ES-I3 (cell line): ENCODE data around the gene P2RX4.
"Not testable (repeated sequence)": the region's sequence is repeated elsewhere in the genome, so short reads cannot be mapped to it uniquely, and the experiment has no call there.

Experiments used
- H3K36me3 ChIP-seq: 2 replicates; pipeline ENCODE4 v1.6.1; 2013; ENCODE audit warnings: mild to moderate bottlenecking, low read length, control low read depth, moderate library complexity; ENCODE audit not compliant: insufficient read depth
- H3K4me1 ChIP-seq: 2 replicates; pipeline ENCODE4 v1.6.1; 2013; ENCODE audit warnings: mild to moderate bottlenecking, control low read depth, low read length; ENCODE audit not compliant: insufficient read depth
- H3K9ac ChIP-seq: 2 replicates; pipeline ENCODE4 v1.6.1; 2013; ENCODE audit warnings: low read depth, mild to moderate bottlenecking, low read length, moderate library complexity
- H3K9me3 ChIP-seq: 2 replicates; pipeline ENCODE4 v1.6.1; 2013; ENCODE audit warnings: mild to moderate bottlenecking, low read length, moderate library complexity; ENCODE audit not compliant: control insufficient read depth, insufficient read depth

P2RX4 gene

GRCh38 chr12:121181181-121181580 is 28.7 kb upstream of the P2RX4 start:
- H3K9me3 ChIP-seq = no peaks in the 10 kb centered on the region
- H3K9ac ChIP-seq = no peak overlapping the region
- H3K36me3 ChIP-seq = no peaks in the 10 kb centered on the region
- H3K4me1 ChIP-seq = peaks cover 8% of the 10 kb centered on the region; the same call in 1 of the 2 replicates

GRCh38 chr12:121182222-121182893 is 27.6 kb upstream of the P2RX4 start:
- H3K36me3 ChIP-seq = no peaks in the 10 kb centered on the region
- H3K4me1 ChIP-seq = 0 out of 2 replicates have a peak, but pooled peaks cover 3% of the 10 kb centered on the region
- H3K9me3 ChIP-seq = no peaks in the 10 kb centered on the region
- H3K9ac ChIP-seq = no peak overlapping the region

- Histone ChIP-seq H3K4me1 (0 out of 2 replicates have a peak, but pooled peaks cover 3% of the 10 kb centered on the region), H3K36me3 (no peaks in the 10 kb centered on the region), H3K9ac (no peak overlapping the region), H3K9me3 (no peaks in the 10 kb centered on the region)
Observed at GRCh38 chr12:121184425-121184824, 25.5 kb upstream of the P2RX4 start.

- H3K9ac ChIP-seq = no peak overlapping the region
- H3K9me3 ChIP-seq = no peaks in the 10 kb centered on the region
- 0 out of 2 replicates have a peak, but pooled peaks cover 3% of the 10 kb centered on the region for H3K4me1 ChIP-seq
- no peaks in the 10 kb centered on the region for H3K36me3 ChIP-seq
Observed at GRCh38 chr12:121184984-121185889, 24.7 kb upstream of the P2RX4 start.

- Histone ChIP-seq H3K9me3 (no peaks in the 10 kb centered on the region), H3K9ac (no peak overlapping the region), H3K36me3 (no peaks in the 10 kb centered on the region), H3K4me1 (0 out of 2 replicates have a peak, but pooled peaks cover 3% of the 10 kb centered on the region)
Observed at GRCh38 chr12:121186826-121187225, 23.1 kb upstream of the P2RX4 start.

GRCh38 chr12:121187501-121187900 is 22.4 kb upstream of the P2RX4 start:
- H3K9ac ChIP-seq = no peak overlapping the region
- no peaks in the 10 kb centered on the region for H3K36me3 ChIP-seq

GRCh38 chr12:121188227-121188626 is 21.7 kb upstream of the P2RX4 start:
- Histone ChIP-seq H3K36me3 (no peaks in the 10 kb centered on the region), H3K4me1 (0 out of 2 replicates have a peak, but pooled peaks cover 3% of the 10 kb centered on the region), H3K9ac (no peak overlapping the region), H3K9me3 (no peaks in the 10 kb centered on the region)

More at GRCh38 chr12:121187501-121187900, 22.4 kb upstream of the P2RX4 start:
- Histone ChIP-seq H3K9me3 (no peaks in the 10 kb centered on the region), H3K4me1 (0 out of 2 replicates have a peak, but pooled peaks cover 3% of the 10 kb centered on the region)

GRCh38 chr12:121189131-121189530 is 20.8 kb upstream of the P2RX4 start:
- no peak overlapping the region for H3K9ac ChIP-seq
- H3K36me3 ChIP-seq = no peaks in the 10 kb centered on the region
- H3K9me3 ChIP-seq = no peaks in the 10 kb centered on the region
- H3K4me1 ChIP-seq = 0 out of 2 replicates have a peak, but pooled peaks cover 1% of the 10 kb centered on the region

- H3K9ac ChIP-seq = no peak overlapping the region
- no peaks in the 10 kb centered on the region for H3K4me1 ChIP-seq
- H3K9me3 ChIP-seq = no peaks in the 10 kb centered on the region
- no peaks in the 10 kb centered on the region for H3K36me3 ChIP-seq
Observed at GRCh38 chr12:121189619-121190155, 20.2 kb upstream of the P2RX4 start.

- no peaks in the 10 kb centered on the region for H3K36me3 ChIP-seq
- no peak overlapping the region for H3K9ac ChIP-seq
- H3K4me1 ChIP-seq = no peaks in the 10 kb centered on the region
- H3K9me3 ChIP-seq = no peaks in the 10 kb centered on the region
Observed at GRCh38 chr12:121190523-121191031, 19.4 kb upstream of the P2RX4 start.

GRCh38 chr12:121191151-121191550 is 18.8 kb upstream of the P2RX4 start:
- no peaks in the 10 kb centered on the region for H3K4me1 ChIP-seq
- H3K36me3 ChIP-seq = no peaks in the 10 kb centered on the region
- no peak overlapping the region for H3K9ac ChIP-seq
- no peaks in the 10 kb centered on the region for H3K9me3 ChIP-seq

- H3K36me3 ChIP-seq = no peaks in the 10 kb centered on the region
- no peaks in the 10 kb centered on the region for H3K9me3 ChIP-seq
- H3K9ac ChIP-seq = no peak overlapping the region
- H3K4me1 ChIP-seq = no peaks in the 10 kb centered on the region
Observed at GRCh38 chr12:121196902-121197301, 13.0 kb upstream of the P2RX4 start.

GRCh38 chr12:121198949-121199348 is 11.0 kb upstream of the P2RX4 start:
- H3K4me1 ChIP-seq = no peaks in the 10 kb centered on the region
- no peaks in the 10 kb centered on the region for H3K36me3 ChIP-seq
- no peaks in the 10 kb centered on the region for H3K9me3 ChIP-seq
- H3K9ac ChIP-seq = no peak overlapping the region

GRCh38 chr12:121201140-121201539 is 8.8 kb upstream of the P2RX4 start:
- not testable (repeated sequence) for H3K9ac ChIP-seq, H3K4me1 ChIP-seq, H3K9me3 ChIP-seq, H3K36me3 ChIP-seq
